AML-193 (cell line): ENCODE data around the gene ARHGEF16.

Experiments
- DNase-seq, 2 experiments: peaks; one replicate each; lab custom pipeline; 2025; lab: John Stamatoyannopoulos, UW

The ARHGEF16 gene

GRCh38 chr1:3453891-3454810 is at the start of gene ARHGEF16:
Gene ARHGEF16 (plus strand): TSS chr1:3454665. CDS start chr1:3463085, 8,420 bp downstream.
- peak; percentile 0 to 4 for DNase-seq

GRCh38 chr1:3404801-3405200 is 49.7 kb upstream of the ARHGEF16 start:
- no peak for DNase-seq

GRCh38 chr1:3405491-3405890 is 49.0 kb upstream of the ARHGEF16 start:
- DNase-seq, result no peak

GRCh38 chr1:3405974-3406867 is 48.2 kb upstream of the ARHGEF16 start:
- no peak for DNase-seq

DNA sequence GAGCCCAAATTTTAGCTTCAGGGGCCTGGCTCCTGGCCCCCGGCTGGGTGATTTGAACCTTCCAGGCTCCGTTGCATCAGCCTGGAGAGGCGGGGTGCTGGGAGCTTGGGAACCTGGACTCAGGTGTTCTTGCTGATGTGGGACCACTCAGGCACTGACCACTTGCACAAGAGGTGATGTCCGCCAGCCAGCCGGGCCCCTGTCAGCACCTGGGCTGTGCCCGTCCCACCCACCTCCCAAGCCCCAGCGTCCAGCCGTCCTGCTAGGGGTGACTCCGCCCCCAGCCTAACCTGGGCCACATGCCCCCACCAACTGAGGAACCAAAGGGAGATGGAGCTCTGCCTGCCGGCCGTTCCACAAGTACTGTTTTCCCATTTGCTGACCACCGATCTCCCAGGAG is 47.4 kb upstream of the ARHGEF16 start:
- DNase-seq, result no peak

DNA sequence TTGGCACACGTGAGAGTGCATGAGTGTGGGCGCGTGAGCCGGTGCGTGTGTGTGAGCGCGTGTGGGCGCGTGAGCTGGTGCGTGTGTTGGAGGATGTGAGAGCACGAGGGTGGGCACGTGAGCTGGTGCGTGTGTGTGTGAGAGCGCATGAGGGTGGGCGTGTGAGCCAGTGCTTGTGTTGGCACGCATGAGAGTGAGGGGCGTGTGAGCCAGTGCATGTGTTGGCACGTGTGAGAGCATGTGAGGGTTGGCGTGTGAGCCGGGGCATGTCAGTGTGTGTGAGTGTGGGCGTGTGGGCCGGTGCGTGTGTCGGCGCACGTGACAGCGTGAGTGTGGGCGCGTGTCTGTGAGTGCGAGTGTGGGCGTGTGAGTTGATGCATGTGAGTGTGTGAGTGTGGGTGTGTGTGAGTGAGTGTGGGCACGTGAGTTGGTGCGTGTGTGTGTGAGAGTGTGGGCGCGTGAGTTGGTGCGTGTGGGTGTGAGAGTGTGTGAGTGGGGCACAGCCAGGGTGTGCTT is 45.7 kb upstream of the ARHGEF16 start:
- DNase-seq, result no peak

DNA sequence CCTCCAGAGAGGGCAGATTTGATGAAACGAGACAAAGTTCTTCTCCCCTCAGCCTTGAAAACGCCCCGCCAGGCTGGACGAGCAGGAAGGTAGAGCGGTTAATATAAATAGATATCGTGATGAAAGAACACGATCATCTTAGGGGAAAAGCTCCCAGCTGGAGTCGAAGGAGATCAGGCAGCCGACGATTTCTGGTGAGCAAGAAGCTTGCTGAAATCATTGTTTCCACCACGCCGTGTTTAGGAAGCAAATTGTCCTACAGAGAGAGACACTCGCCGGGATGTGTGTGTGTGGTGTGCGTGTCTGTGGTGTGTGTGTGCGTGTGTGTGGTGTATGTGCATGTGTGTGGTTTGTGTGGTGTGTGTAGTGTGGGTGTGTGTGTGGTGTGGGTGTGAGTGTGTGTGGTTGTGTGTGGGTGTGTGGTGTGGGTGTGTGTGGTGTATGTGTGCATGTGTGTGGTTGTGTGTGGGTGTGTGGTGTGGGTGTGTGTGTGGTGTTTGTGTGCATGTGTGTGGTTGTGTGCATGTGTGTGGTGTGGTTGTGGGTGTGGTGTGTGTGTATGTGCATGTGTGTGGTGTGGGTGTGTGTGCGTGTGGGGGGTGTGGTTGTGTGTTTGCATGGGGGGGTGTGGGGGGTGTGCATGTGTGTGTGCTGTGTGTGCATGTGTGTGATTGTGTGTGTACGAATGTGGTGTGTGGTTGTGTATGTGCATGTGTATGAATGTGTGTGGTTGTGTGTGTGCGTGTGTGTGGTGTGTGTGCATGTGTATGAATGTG is 44.9 kb upstream of the ARHGEF16 start:
- no peak for DNase-seq

DNA sequence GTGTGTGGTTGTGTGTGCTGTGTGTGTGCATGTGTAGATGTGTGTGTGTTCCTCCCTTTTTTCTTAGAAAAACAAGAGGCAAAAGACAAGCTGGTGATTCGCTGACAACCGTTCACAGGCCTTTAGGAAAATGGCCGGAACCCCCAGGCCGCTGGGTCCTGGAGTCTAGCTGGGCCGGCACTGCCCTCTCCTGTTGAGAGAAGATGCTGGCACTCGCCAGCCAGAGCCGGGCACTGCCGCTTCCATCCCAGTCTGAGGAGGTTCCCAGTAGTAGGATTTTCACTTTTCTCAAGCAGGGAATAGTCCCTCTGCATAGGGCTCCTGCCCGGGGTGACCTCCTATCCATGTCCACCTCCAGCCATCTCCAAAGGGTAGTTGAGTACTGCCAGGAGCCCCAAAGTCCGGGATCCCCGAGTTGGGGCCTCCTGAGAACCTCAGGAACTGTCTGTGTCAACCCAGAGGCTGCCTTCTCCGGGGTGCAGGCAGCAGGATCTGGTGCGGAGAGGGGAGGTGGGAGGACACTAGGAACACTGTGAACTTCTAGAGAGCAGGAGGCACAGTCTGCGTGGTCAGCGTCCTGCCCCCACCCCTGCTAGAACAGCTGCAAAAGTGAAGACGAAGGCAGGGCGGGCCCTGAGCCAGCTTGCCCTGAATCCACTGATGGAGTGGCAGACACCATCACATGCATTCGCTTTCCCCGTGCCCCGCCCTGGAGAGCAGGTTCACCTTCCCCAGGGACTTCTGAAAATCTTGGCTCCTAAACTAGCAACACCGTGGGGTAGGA is 44.1 kb upstream of the ARHGEF16 start:
- DNase-seq, result no peak

DNA sequence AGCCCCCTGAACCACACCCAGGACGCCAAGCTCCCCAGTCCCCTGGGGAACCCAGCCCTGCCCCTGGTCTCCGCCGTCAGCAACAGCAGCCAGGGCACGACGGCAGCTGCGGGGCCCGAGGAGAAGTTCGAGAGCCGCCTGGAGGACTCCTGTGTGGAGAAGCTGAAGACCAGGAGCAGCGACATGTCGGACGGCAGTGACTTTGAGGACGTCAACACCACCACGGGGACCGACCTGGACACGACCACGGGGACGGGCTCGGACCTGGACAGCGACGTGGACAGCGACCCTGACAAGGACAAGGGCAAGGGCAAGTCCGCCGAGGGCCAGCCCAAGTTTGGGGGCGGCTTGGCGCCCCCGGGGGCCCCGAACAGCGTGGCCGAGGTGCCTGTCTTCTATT is 42.7 kb upstream of the ARHGEF16 start:
- no peak for DNase-seq

GRCh38 chr1:3412376-3412775 is 42.1 kb upstream of the ARHGEF16 start:
- DNase-seq, result no peak

GRCh38 chr1:3413975-3414710 is 40.3 kb upstream of the ARHGEF16 start:
- DNase-seq, result no peak

DNA sequence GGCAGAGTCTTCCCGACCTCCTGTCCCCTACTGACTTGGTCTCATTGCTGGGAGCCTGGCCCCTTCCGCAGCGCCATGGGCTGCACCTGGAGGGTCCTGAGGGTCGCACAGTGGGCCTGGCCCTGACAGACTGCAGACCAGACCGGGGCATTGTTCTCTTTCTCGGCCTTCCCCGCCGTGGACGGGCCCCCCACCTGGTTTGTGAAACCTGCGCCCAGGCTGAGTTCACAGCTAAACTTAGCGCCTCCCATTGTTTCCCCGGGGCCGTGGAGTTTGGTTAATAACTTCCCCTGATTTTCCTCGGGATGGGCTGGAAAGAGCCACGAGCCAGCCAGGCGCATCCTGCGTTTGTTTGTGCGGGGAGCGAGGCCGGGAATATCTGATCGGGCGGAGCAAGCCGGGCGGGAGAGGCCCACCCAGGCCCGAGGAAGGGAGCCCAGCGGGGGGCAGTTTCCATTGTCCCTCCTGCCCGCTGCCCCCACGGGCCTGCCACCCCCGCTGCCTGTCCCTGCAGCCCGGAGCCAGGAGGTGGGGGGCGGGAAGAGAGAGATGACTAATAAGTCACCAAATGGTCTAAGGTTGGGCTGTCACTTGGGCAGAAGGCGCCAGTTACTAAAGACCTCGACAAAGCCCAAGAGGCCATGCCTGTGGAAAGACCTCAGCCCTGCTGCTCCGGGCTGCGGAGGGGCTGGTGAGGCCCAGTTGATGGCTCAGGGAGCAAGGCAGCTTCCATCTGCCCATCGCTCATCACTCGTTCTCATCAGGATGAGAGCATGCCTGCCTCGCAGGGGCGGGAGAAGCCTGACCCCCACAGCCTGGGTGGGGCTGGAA is 39.0 kb upstream of the ARHGEF16 start:
- no peak for DNase-seq

DNA sequence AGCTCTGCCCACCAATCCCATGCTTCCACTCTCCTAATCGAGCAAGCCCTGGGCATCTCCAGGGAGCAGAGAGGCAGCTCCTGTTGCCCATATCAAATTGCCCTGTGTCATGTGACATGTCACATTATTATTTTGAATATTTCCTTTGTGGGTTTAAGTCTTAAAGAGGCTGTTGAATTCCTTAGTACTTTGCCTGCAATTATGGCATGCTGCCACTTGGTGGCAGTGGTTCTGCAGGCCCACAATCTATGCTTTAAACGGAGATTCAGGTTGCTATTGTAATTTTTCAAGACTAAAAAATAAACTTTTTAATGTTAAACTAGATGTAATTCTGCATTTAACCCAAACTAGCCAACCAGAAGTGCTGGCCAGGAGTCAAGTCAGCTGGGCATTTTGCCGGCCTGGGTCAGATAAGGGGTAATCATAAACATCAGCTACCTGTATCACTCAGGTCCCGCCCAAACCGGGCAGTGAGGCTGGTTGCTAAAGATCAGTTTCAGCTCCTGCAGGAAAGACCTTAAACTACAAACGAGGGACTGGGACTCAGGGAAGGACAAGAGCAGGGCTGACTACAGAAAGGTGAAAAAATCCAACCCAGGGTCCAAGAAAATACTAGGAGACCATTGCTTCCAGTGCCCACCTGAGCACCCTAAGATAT is 37.3 kb upstream of the ARHGEF16 start:
- peak in 1 of 2 experiments; percentile 3 for DNase-seq

- no peak for DNase-seq
Measured at GRCh38 chr1:3417934-3418333, 36.5 kb upstream of the ARHGEF16 start.

DNA sequence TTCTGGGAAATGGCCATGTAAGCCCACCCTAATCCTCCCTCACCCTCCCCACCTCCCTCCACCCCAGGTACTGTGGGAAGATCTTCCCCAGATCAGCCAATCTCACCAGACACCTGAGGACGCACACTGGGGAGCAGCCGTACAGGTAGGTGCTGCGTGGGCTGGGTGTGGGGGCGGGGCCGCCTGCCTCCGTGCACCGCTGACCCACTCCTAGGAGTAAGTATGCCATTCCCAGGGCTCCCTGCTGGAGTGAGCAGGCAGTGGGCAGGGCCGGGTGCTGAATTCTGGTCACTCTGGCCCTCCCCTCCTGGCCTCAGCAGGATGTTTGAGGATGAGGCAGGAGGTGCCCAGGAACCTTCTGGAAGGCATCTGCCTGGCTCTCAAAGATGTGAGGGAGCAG is 35.9 kb upstream of the ARHGEF16 start:
- no peak for DNase-seq

- no peak for DNase-seq
Measured at GRCh38 chr1:3419415-3420204, 34.9 kb upstream of the ARHGEF16 start.

GRCh38 chr1:3420218-3420951 is 34.1 kb upstream of the ARHGEF16 start:
- DNase-seq, result no peak
